Hematopoietic multipotent progenitor cell treated with erythropoietin and hydrocortisone succinate and interleukin-3 and kit ligand, for 15 days (in vitro differentiated cells): ENCODE measurements around the gene FUBP3.

ENCODE experiments used
- DNase-seq: peaks from one replicate; pipeline ENCODE4 v3.0.0-alpha.2; 2015; ENCODE audit warnings: low spot score

The FUBP3 gene

DNA sequence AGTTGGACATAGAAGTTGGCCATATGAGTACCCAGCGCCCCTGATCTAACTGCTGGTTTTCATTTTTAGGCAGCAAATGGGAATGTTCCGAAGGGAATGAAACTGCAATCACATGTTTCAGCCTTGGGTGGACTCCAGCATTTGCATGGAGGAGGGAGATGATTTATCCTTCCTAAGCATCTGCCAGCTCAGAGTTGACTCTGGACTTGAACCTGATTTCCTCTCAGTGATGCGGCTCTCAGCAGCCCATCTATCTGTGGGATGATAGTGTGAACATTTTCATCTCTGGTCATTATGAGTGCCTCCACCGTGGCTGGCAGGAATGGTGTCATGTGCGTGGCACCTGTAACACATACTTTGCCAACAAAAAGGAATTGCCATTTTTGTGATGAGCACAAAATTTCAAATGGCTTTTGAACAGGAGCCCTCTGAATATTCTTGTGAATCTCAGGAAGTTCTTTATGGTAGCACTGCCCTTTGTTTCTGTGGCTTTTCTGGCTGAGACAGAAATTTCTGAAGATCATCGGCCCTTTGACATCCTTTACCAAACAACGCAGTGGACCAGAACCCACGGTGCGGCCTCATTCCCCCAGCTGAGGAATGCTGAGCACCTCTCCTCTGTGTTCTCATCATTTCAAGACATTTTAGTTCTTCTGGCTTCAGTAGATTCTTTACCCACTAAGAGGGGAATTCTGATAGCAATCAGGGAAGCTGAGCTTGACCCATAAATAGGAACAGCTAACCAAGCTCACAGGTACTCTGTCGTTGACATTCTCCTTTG, 28.5 kb downstream of the FUBP3 start:
- no peak for DNase-seq

DNA sequence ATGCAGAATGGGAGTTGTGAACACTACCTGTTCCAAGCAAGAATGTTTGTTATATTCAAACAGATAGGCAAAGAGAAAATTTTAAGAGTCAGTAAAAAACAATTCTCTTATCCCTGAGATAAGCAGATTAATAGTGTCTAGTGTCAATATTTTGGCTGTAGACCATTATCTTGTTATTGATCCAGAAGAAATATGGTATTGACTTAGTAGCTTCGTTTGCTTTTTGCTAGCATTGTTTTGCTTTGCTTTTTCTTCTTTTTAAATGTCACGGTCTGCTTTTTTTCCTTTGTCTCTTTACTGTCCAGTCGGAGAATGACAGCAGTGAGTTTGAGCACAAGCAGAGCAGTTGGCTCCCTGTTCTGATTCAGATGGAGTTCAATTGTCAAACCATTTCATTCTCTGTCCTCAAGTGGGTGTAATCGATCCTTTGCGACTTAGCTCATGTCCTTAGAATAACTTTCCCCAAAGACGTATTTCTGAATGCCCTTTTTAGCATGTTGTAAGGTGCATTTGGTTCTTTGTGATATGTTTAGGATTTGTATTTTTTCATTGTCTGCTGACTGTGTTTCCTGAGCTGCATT, 29.3 kb downstream of the FUBP3 start:
- DNase-seq: no peak

- DNase-seq: no peak
Measured at GRCh38 chr9:130609163-130609562, 29.8 kb downstream of the FUBP3 start.

DNA sequence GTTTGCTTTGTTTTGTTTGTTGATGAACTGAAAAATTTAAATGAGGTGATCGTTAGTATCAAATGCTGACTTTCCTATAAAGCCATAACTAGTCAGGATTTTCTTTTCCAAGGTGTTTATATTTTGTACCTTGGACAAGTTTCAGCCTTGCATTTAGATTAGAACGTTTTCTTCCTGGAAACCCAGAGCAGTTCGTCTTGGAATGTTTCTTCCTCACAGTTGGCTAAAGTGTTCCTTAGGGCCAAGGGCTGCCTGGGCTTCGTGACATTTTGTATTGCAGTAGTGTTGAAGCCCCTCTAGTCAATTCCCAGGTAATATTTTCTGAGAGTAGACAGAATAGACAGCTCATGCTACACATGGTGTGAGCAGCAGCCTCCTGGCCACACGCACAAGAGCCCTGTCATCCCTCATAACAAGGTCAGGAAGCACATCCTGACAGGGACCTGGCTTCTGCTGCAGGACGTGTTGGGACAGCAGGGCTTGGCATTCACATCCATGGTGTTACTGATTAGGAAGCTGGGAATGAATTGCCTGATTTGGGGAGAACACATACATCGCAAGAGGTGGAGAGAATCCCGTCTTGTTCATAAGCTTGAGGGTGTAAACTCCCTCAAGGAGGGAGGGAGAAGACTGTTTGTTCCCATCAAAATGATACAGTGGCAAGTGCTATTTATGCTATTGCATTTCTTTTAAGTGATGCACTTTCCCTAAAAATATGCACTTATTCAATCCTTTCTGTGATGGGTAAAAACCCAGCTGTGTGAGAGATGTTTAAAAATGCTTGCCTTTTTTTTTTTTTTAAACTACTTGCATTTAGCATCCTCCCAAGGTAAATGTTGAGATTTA, 31.7 kb downstream of the FUBP3 start:
- no peak for DNase-seq

GRCh38 chr9:130616451-130616850, 37.1 kb downstream of the FUBP3 start:
- peak; percentile 39 for DNase-seq

DNA sequence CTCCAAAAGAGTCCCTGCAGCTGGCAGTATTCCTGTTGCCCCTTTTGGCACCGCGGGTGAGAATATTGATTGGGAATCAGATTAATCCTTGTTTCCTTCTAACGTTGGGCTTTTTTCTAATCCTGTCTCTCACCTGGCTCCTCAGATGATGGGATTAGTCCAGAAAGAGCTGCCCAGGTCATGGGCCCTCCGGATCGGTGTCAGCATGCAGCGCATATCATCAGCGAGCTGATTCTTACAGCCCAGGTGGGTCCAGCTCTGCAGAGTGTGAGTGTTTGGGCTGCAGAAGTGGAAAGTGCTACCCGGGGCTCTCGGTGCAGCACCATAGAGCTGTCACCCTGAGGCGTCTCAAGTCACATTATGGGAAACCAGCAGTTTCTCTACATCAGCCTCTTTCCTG, 44.1 kb downstream of the FUBP3 start:
- DNase-seq: no peak

DNA sequence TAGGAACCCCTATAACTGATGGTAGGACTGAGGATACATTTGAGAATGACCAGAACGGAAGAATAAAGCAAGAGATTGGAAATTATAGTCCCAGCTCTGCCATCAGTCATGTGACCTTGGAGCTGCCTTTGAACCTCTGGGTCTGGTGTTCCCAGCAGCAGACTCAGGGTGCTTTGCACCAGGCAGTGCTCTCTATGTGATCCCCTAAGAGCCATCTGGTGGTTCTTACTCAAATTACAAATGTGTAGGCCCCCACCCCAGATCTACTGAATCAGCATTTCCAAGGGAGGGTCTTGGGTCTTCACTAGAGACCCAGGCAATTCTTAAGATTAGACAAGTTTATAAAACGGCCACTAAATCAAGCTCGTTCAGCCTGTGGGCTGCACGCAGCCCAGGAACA, 44.8 kb downstream of the FUBP3 start:
- no peak for DNase-seq

DNA sequence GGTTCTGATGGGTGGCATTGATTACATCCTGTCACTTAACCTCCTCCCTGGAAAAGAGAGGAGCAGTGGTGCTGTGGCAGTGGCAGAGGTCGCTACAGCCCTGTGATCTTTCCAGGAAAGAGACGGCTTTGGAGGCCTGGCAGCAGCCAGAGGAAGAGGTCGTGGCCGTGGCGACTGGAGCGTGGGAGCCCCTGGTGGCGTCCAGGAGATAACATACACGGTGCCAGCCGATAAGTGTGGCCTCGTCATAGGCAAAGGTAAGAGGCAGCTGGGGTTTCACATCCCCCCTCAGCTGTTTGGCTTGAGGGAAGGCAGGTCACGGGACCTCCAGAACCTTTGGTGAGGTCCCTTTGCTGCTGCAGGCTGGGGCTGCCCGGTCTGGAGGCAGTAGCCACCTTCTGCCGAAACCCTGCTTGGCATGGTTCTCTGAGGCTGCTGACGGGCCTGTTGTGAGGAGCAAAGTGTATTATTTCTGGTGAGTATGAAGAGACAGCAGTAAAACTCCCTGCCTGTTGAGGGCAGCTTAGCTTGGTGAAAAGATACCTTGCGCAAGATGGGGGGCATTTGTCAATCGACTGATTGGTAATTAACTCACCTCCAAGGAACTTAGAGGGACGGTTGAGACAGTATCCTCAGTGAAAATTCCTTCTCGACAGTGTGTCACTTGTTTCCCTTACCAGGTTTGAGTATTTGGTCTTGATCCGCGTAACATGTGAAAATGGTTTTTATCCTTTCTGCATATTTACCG, 47.0 kb downstream of the FUBP3 start:
- DNase-seq: peak; percentile 28

DNA sequence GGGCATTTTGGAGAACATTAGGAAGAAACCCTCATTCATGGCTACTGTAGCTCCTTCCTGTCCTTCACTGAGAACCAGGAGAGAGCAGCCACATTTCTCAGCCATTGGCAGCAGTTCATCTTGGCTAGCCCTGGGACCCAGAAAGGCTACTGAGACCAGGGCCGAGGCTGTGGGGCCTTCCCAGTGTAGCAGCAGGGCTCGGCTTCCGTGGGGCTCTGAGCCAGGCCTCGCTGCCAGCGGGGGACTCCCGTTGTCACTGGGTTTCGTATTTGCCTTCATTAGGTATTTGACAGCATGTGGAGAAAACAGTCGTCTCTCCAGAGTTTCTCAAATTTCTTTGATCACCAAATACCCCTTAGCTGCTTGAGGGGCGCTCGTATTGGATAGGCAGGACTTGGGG, 47.7 kb downstream of the FUBP3 start:
- DNase-seq: no peak

DNA sequence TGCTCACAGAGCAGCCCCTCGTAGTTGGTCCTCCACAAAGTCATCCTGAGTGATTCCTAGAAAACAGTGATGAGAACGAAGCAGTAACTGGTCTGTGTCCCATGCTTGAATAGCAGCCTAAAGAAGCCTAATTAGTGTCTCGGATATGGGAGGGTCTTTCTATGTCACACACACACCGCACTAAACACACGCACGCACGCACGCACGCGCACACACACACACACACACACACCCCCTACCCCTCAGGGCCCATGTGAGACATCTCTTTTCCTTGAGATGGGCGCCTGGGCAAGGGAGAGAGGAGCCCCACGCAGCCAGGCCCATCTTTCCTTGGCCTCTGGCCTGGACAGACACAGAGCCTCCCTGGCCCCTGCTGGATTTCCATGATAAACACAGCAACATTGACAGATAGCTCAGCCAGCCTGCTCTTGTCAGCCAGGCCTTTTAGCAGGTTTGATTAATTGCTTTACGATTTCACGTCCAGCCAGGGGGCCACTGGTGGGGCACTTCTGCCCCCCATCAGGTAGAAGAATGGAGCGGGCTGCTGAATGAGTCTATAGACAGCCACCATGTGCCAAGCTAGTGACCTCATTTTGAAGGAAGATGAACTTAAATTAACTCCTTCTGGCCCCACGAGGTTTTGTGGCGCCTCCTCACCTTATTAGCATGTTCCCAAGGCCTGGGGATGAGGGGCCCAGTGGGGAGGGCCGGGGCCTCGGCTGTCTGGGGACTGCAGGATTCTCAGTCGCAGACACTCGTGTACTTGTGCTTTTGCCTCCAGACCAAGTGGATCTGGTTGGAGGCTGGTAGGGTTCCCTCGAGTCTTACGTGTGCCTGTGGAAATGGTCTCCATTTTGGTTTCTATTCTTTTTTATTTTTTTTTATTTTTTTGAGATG, 48.8 kb downstream of the FUBP3 start:
- DNase-seq: no peak

DNA sequence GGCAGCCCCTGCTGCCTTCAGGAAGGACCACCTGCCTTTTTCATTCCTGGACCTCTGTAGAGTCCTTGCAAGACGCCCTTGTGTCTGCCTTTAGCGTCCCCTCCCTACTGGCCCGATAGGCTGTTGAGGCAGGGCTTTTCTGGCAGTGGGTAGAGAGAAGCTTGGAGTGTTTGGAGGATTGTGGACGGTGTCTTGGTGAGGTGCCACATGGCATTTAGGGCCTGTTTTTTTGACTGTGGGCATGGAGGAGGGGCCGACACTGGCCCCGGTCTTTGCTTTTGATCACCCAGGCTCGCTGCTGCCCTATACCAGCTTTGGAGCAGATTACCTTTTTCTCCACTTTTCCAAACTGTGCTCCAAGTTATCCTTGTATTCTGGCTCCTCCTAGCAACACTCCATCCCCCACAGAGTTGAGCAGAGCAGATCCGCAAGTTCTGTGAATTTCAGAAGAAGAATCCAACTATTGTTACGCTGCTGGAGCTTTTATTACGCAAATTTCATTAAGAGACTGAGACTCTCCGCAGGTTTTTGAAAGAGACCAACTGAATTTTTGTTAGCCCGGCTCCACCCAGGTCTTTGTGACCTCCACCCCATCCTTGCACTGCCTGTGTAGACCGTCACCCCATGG, 50.2 kb downstream of the FUBP3 start:
- no peak for DNase-seq

DNA sequence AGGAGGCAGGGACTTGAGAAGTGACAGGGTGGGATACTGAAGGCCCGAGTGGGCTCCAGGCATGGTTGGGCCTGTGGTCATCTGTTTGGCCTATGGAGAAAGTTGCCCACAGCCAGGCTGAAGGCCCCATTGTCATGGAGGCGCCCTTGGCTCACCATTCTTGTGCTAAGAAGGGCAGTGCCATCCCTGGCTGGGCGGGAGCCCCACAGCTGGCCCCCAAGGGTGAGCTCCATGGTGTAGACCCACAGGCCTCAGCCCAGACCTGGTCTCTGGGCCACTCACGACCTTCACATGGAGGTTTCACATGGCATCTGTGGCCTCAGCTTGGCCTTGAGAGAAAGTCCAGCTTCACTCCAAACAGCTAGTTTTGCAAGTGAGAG, 50.7 kb downstream of the FUBP3 start:
- DNase-seq: no peak

GRCh38 chr9:130630506-130631330, 51.3 kb downstream of the FUBP3 start:
- DNase-seq: no peak

DNA sequence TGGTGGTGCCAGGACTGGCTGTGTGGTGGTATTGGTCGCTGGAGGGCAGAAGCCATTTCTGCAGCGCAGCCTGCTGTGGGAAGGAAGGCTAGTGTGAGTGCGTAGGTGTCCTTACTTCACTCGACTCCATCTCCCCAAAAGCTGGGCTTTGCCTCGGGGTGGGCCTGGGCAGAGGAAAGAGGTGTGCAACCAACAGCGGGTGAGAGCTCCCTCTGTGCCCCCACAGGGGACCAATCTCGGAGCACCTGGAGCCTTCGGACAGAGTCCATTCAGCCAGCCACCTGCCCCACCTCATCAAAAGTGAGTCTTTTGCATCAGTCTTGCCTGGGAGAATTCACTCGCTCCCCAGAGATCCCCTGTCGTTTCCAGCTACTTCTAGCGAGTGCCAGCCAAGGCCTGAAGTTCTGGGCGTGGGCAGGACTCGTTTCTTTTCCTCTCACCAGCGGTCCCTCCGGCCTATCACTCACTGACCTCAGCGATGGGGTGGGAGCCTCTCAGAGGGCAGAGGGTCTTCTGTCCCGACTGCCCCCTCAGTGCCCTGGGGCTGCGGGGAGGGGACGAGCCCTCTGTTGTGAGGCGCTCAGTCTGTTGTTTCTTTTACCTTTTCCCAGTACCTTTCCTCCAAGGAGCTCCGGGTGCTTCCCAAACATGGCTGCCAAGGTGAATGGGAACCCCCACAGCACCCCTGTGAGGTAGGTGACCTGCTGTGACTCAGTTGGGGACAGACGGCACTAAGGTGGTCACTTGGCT, 52.1 kb downstream of the FUBP3 start:
- no peak for DNase-seq

- DNase-seq: no peak
Measured at GRCh38 chr9:130632081-130632710, 52.8 kb downstream of the FUBP3 start.

DNA sequence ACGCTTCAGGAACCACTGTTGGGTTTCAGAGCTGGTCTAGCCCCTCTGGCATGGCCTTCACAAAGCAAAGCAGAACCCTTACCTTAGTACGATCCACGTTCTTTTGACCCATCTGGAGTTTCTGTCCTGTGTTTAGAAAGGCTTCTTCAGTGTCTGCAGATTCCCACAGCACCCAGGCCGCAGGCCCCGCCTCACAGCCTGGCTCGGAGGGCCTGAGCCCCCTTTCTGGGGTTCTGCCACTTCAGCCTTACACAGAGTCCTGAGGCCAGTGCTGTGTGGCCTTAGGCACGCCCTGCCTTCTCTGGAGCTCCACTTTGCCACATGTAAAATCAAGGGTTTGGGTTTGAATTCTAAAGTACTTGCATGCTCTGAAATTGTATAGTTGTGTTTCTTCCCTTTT, 53.5 kb downstream of the FUBP3 start:
- DNase-seq: no peak

GRCh38 chr9:130633336-130634190, 54.2 kb downstream of the FUBP3 start:
- no peak for DNase-seq
